Measurements from ENCODE around the gene RAB7B.

DNA sequence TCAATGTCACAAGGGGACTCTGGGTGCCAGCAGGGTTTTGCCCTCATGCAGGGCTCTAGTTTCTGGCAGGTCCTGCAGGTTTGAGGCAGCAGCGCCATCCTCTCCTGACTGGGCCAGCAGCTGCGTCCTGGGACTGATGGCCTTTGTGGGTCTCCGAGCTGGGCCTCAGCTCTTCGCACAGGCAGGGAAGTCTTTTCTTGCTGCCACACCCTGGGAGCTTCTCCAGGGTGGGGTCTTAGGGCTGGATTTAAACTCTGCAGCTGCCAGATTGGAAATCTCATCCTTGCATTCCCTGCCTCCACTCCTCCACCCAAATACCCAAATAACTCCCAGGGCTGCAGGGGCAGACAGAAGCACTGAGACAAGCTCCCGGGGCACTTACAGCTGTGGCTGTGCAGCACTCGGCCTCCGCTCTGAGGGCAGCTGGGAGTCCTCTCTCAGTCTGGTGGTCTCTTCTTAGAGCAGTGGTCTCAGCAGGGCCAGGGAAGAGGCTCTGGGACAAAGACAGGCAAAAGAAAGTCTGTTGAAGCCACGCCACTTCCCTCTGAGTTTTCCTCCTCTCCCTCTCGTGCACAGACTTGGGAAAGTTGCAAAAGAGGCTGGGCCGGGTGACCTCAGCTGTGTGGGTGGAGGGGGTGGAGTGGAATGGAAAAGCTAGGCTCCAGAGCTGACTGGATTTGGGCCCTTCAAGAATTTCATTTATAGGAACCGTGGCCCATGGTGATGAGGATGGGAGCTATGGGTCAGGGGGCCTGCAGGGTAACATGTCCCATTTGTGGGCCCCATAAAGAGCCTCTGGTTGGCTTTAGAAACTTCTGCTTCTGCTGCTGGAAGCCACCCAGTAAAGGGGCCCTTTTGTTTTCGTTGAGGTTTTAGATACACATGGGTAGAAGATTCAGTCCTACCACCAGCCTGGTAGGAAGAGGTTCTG lies at the start of gene RAB7B:
- TF ChIP-seq, protein P1, sequence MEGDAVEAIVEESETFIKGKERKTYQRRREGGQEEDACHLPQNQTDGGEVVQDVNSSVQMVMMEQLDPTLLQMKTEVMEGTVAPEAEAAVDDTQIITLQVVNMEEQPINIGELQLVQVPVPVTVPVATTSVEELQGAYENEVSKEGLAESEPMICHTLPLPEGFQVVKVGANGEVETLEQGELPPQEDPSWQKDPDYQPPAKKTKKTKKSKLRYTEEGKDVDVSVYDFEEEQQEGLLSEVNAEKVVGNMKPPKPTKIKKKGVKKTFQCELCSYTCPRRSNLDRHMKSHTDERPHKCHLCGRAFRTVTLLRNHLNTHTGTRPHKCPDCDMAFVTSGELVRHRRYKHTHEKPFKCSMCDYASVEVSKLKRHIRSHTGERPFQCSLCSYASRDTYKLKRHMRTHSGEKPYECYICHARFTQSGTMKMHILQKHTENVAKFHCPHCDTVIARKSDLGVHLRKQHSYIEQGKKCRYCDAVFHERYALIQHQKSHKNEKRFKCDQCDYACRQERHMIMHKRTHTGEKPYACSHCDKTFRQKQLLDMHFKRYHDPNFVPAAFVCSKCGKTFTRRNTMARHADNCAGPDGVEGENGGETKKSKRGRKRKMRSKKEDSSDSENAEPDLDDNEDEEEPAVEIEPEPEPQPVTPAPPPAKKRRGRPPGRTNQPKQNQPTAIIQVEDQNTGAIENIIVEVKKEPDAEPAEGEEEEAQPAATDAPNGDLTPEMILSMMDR (IDR thresholded peaks at IDR 0.05) = no peak
- TF ChIP-seq POLR2A (IDR thresholded peaks at IDR 0.05) = no peak

Measured in lower leg skin (tissue), 3 donors.